Tibial artery (tissue), 4 donors: ENCODE results near the gene RIN3.

Experiments
- DNase-seq, 2 donors: peaks; one replicate each; pipeline ENCODE4 v3.0.0-alpha.2; 2019
- H3K27ac ChIP-seq, 2 donors: fragments of 200-600 bp; sonication (generic) in 1 of 2; 1 replicate in 1 of 2; 2 replicates in 1 of 2; pipeline ENCODE4 v1.5.1; 2018 to 2019; ENCODE audit warnings: mild to moderate bottlenecking in 1 of 2
- H3K27me3 ChIP-seq, 2 donors: fragments of 200-600 bp; sonication (generic) in 1 of 2; one replicate each; pipeline versions ENCODE4 v1.5.1 to v1.6.0; 2016 to 2019
- H3K36me3 ChIP-seq, 3 donors: fragments of 200-600 bp; sonication (generic) in 2 of 3; one replicate each; pipeline ENCODE4 v1.5.1; 2016 to 2019; ENCODE audit warnings: mild to moderate bottlenecking in 2 of 3
- H3K4me1 ChIP-seq, 4 donors: fragments of 200-600 bp; sonication (generic) in 2 of 4; 1 replicate in 3 of 4; 2 replicates in 1 of 4; pipeline ENCODE4 v1.5.1; 2016 to 2019
- H3K4me3 ChIP-seq, 2 donors: fragments of 200-600 bp; sonication (generic) in 1 of 2; 1 replicate in 1 of 2; 2 replicates in 1 of 2; pipeline ENCODE4 v1.5.1; 2018 to 2019; ENCODE audit warnings: mild to moderate bottlenecking in 2 of 2
- H3K9me3 ChIP-seq, 3 donors: fragments of 200-600 bp; sonication (generic) in 1 of 3; one replicate each; pipeline ENCODE4 v1.5.1; 2016 to 2019
- CTCF ChIP-seq, 2 experiments: fragments of 200-600 bp in 1 of 2; fragments of 450-650 bp in 1 of 2; IDR thresholded peaks; one replicate each; pipeline ENCODE4 v1.5.1; 2017 to 2019; ENCODE audit warnings: antibody characterized with exemption in 2 of 2, mild to moderate bottlenecking in 1 of 2, moderate library complexity in 1 of 2
- intact Hi-C: fragments of 100-400 bp; cut with DNase I; formaldehyde crosslinking; loops from one replicate; pipeline ENCODE4 v1.15.0; 2023; ENCODE audit warnings: low total_unique reads

The RIN3 gene

GRCh38 chr14:92513204-92513965, at the start of gene RIN3:
Gene RIN3, plus strand, starts transcription at chr14:92513781. Its CDS starts 152 bp downstream, at chr14:92513933.
- intact Hi-C loops, result loop anchor here (10.0 kb wide), 1 partner anchor 91 kb away; no protein-coding TSS in a partner anchor

GRCh38 chr14:92464156-92464555, 49.4 kb upstream of the RIN3 start:
- TF ChIP-seq CTCF (IDR thresholded peaks at IDR 0.05), result no peak
- DNase-seq, result no peak
- no peaks in the 10 kb centered on the region for H3K27me3 ChIP-seq
- peaks cover 0 to 15% (median 3%) of the 10 kb centered on the region in 4 donors for H3K4me1 ChIP-seq
- peaks cover 0 to 11% (median 10%) of the 10 kb centered on the region in 3 donors for H3K9me3 ChIP-seq
- no peaks in the 10 kb centered on the region for H3K36me3 ChIP-seq
- H3K27ac ChIP-seq, result no peak overlapping the region
- intact Hi-C loops, result no loop called here
- no peak overlapping the region for H3K4me3 ChIP-seq

More at GRCh38 chr14:92513204-92513965, at the start of gene RIN3:
- Histone ChIP-seq H3K4me3 (peak within 1 kb of the TSS; percentile 67 to 75), H3K27me3 (no peaks in the 10 kb centered on the region), H3K4me1 (peaks cover 0 to 35% (median 20%) of the 10 kb centered on the region in 4 donors), H3K36me3 (no peaks in the 10 kb centered on the region), H3K9me3 (no peaks in the 10 kb centered on the region), H3K27ac (peak within 1 kb of the TSS; percentile 72 to 82)
- TF ChIP-seq CTCF (IDR thresholded peaks at IDR 0.05), result no peak
- DNase-seq, result peak in 1 of 2 donors; percentile 50

- Histone ChIP-seq H3K27ac (no peak overlapping the region), H3K27me3 (no peaks in the 10 kb centered on the region), H3K4me3 (no peak overlapping the region), H3K4me1 (peaks cover 0 to 15% (median 3%) of the 10 kb centered on the region in 4 donors), H3K36me3 (no peaks in the 10 kb centered on the region), H3K9me3 (peaks cover 0 to 11% (median 10%) of the 10 kb centered on the region in 3 donors)
- intact Hi-C loops, result no loop called here
- DNase-seq, result no peak
- TF ChIP-seq CTCF (IDR thresholded peaks at IDR 0.05), result no peak
These were observed 48.9 kb upstream of the RIN3 start for GRCh38 chr14:92464716-92465115.

- Histone ChIP-seq H3K27ac (no peak overlapping the region), H3K4me1 (peaks cover 0 to 14% (median 3%) of the 10 kb centered on the region in 4 donors), H3K9me3 (peaks cover 0 to 11% (median 10%) of the 10 kb centered on the region in 3 donors), H3K27me3 (no peaks in the 10 kb centered on the region), H3K36me3 (no peaks in the 10 kb centered on the region), H3K4me3 (no peak overlapping the region)
- DNase-seq, result no peak
- intact Hi-C loops, result no loop called here
- TF ChIP-seq CTCF (IDR thresholded peaks at IDR 0.05), result no peak
These were observed 48.1 kb upstream of the RIN3 start for GRCh38 chr14:92465353-92466055.

- no peak for DNase-seq
- no peak for TF ChIP-seq CTCF (IDR thresholded peaks at IDR 0.05)
- H3K27ac ChIP-seq, result no peak overlapping the region
- peaks cover 0 to 9% (median 3%) of the 10 kb centered on the region in 4 donors for H3K4me1 ChIP-seq
- H3K27me3 ChIP-seq, result no peaks in the 10 kb centered on the region
- intact Hi-C loops, result no loop called here
- no peak overlapping the region for H3K4me3 ChIP-seq
- H3K9me3 ChIP-seq, result peaks cover 0 to 11% (median 10%) of the 10 kb centered on the region in 3 donors
- H3K36me3 ChIP-seq, result no peaks in the 10 kb centered on the region
These were observed 47.5 kb upstream of the RIN3 start for GRCh38 chr14:92466059-92466458.
